GM06990 (cell line): ENCODE results near the gene CCDC85A.

Experiments
- DNase-seq: peaks from one replicate; pipeline ENCODE4 v3.0.0-alpha.2; 2011; ENCODE audit not compliant: insufficient read length; ENCODE audit errors: extremely low read depth
- H3K27me3 ChIP-seq: replicated peaks from 2 replicates; pipeline ENCODE4 v1.6.0; 2011; ENCODE audit warnings: low read length; ENCODE audit not compliant: control insufficient read depth, insufficient read depth
- H3K36me3 ChIP-seq: 2 replicates; pipeline ENCODE4 v1.5.1; 2011; ENCODE audit warnings: low read length; ENCODE audit not compliant: control insufficient read depth, insufficient read depth
- H3K4me3 ChIP-seq: replicated peaks from 2 replicates; pipeline ENCODE4 v1.5.1; 2011; ENCODE audit warnings: low read depth, mild to moderate bottlenecking, control low read depth, low read length
- CTCF ChIP-seq: IDR thresholded peaks from 2 replicates; pipeline ENCODE4 v1.5.1; 2011; ENCODE audit warnings: low read length, control low read depth, mild to moderate bottlenecking, inconsistent platforms; ENCODE audit not compliant: insufficient read depth, poor library complexity, severe bottlenecking

Gene CCDC85A

GRCh38 chr2:56244506-56244905, 60.7 kb downstream of the CCDC85A start:
- no peaks in the 10 kb centered on the region for H3K36me3 ChIP-seq
- H3K27me3 ChIP-seq: no peaks in the 10 kb centered on the region
- H3K4me3 ChIP-seq: no peak overlapping the region
- no peak for DNase-seq
- TF ChIP-seq CTCF: no peak

- H3K27me3 ChIP-seq: no peaks in the 10 kb centered on the region
- H3K36me3 ChIP-seq: no peaks in the 10 kb centered on the region
- TF ChIP-seq CTCF: no peak
- DNase-seq: no peak
- H3K4me3 ChIP-seq: no peak overlapping the region
Measured at GRCh38 chr2:56244911-56245530, 61.2 kb downstream of the CCDC85A start.

- Histone ChIP-seq H3K4me3 (no peak overlapping the region), H3K27me3 (no peaks in the 10 kb centered on the region), H3K36me3 (no peaks in the 10 kb centered on the region)
- no peak for DNase-seq
- no peak for TF ChIP-seq CTCF
Measured at GRCh38 chr2:56248965-56249742, 65.4 kb downstream of the CCDC85A start.

- H3K36me3 ChIP-seq: no peaks in the 10 kb centered on the region
Measured at GRCh38 chr2:56250153-56250729, 66.5 kb downstream of the CCDC85A start.

GRCh38 chr2:56260415-56260814, 76.6 kb downstream of the CCDC85A start:
- Histone ChIP-seq H3K36me3 (no peaks in the 10 kb centered on the region), H3K4me3 (no peak overlapping the region), H3K27me3 (no peaks in the 10 kb centered on the region)
- DNase-seq: no peak
- no peak for TF ChIP-seq CTCF

More at GRCh38 chr2:56250153-56250729, 66.5 kb downstream of the CCDC85A start:
- DNase-seq: no peak
- no peak for TF ChIP-seq CTCF
- no peaks in the 10 kb centered on the region for H3K27me3 ChIP-seq
- H3K4me3 ChIP-seq: no peak overlapping the region
